ENCODE measurements around the gene PTPRE.
"Not testable (repeated sequence)": the region's sequence is repeated elsewhere in the genome, so short reads cannot be mapped to it uniquely, and the experiment has no call there.

DNA sequence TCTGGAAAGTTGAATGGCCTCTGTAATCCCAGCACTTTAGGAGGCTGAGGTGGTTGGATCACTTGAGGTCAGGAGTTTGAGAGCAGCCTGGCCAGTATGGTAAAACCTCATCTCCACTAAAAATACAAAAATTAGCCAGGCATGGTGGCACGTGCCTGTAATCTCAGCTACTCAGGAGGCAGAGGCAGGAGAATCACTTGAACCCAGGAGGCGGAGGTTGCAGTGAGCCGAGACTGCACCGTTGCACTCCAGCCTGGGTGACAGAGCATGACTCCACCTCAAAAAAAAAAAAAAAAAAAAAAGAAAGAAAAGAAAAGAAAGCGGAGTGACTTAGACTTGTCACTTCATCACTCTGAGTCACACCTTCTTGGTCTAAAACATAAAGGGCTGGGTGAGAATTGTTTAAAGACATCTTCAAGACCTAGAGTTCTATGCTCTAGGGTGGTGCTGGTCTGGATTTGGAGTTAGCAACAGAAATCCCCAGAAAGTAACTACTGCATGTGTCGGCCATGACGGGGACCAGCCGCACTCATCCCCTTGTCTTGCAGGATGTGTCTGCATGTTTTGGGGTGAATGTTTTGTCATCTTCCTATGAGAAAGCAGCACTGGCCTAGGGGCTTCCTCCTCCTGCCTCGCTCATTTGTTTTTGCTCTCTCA, 83.4 kb downstream of the PTPRE start:
- not testable (repeated sequence) for TF ChIP-seq CTCF (conservative IDR thresholded peaks at IDR 0.05); ZFX (IDR thresholded peaks at IDR 0.05)

Data from C4-2B (cell line).